ENCODE data around the gene SRGAP2C.
"Not testable (repeated sequence)": the region's sequence is repeated elsewhere in the genome, so short reads cannot be mapped to it uniquely, and the experiment has no call there.

Gene SRGAP2C

GRCh38 chr1:121226295-121226904 is 41.6 kb downstream of the SRGAP2C start:
- H3K4me3 ChIP-seq; H3K9ac ChIP-seq; H3K4me2 ChIP-seq; H3K27me3 ChIP-seq; H3K4me1 ChIP-seq; H3K36me3 ChIP-seq; H3K27ac ChIP-seq; H3K9me3 ChIP-seq (replicated peaks in 1 of 11): not testable (repeated sequence)
- peaks cover 0 to 15% (median 0%) of the 10 kb centered on the region in 11 experiments; a peak in 4 of 22 replicates for H4K20me1 ChIP-seq

GRCh38 chr1:121226925-121227324 is 42.1 kb downstream of the SRGAP2C start:
- H3K4me1 ChIP-seq; H3K36me3 ChIP-seq; H3K27ac ChIP-seq; H3K4me3 ChIP-seq; H3K27me3 ChIP-seq; H3K4me2 ChIP-seq; H3K9ac ChIP-seq; H3K9me3 ChIP-seq (replicated peaks in 1 of 11): not testable (repeated sequence)
- H4K20me1 ChIP-seq, result peaks cover 0 to 11% (median 0%) of the 10 kb centered on the region in 11 experiments; a peak in 4 of 22 replicates

- H3K4me2 ChIP-seq; H3K9me3 ChIP-seq (replicated peaks in 1 of 11); H3K9ac ChIP-seq; H3K36me3 ChIP-seq; H4K20me1 ChIP-seq; H3K4me1 ChIP-seq; H3K27me3 ChIP-seq; H3K27ac ChIP-seq; H3K4me3 ChIP-seq: not testable (repeated sequence)
Measured at GRCh38 chr1:121227544-121228330, 43.0 kb downstream of the SRGAP2C start.

- H3K9ac ChIP-seq; H3K4me3 ChIP-seq; H3K27me3 ChIP-seq; H3K27ac ChIP-seq; H3K36me3 ChIP-seq; H3K4me1 ChIP-seq; H3K9me3 ChIP-seq (replicated peaks in 1 of 11); H4K20me1 ChIP-seq; H3K4me2 ChIP-seq: not testable (repeated sequence)
Measured at GRCh38 chr1:121230636-121231035, 45.9 kb downstream of the SRGAP2C start.

- not testable (repeated sequence) for H3K4me3 ChIP-seq; H3K9ac ChIP-seq; H3K36me3 ChIP-seq; H3K27ac ChIP-seq; H3K9me3 ChIP-seq (replicated peaks in 1 of 11); H3K4me1 ChIP-seq; H3K4me2 ChIP-seq; H3K27me3 ChIP-seq
- peaks cover 0 to 12% (median 0%) of the 10 kb centered on the region in 11 experiments; a peak in 3 of 22 replicates for H4K20me1 ChIP-seq
Measured at GRCh38 chr1:121232445-121233125, 47.8 kb downstream of the SRGAP2C start.

- H3K4me2 ChIP-seq, result peak overlapping the region in 5 of 11 experiments; percentile 25 to 41 (median 34); a peak in 2 of 22 replicates
- not testable (repeated sequence) for H3K36me3 ChIP-seq; H3K9me3 ChIP-seq (replicated peaks in 1 of 11); H3K4me1 ChIP-seq; H3K9ac ChIP-seq; H3K4me3 ChIP-seq; H4K20me1 ChIP-seq; H3K27ac ChIP-seq; H3K27me3 ChIP-seq
Measured at GRCh38 chr1:121234090-121234759, 49.5 kb downstream of the SRGAP2C start.

GRCh38 chr1:121238384-121238783 is 53.6 kb downstream of the SRGAP2C start:
- not testable (repeated sequence) for H3K4me3 ChIP-seq, H3K27ac ChIP-seq

GRCh38 chr1:121243913-121244312 is 59.1 kb downstream of the SRGAP2C start:
- H3K36me3 ChIP-seq; H3K4me3 ChIP-seq; H4K20me1 ChIP-seq; H3K9me3 ChIP-seq (replicated peaks in 1 of 11); H3K4me2 ChIP-seq; H3K9ac ChIP-seq; H3K27me3 ChIP-seq; H3K27ac ChIP-seq; H3K4me1 ChIP-seq: not testable (repeated sequence)

More at GRCh38 chr1:121238384-121238783, 53.6 kb downstream of the SRGAP2C start:
- peaks cover 0 to 11% (median 0%) of the 10 kb centered on the region in 11 experiments; a peak in 3 of 22 replicates for H4K20me1 ChIP-seq
- H3K9ac ChIP-seq; H3K36me3 ChIP-seq; H3K9me3 ChIP-seq (replicated peaks in 1 of 11); H3K4me2 ChIP-seq; H3K27me3 ChIP-seq; H3K4me1 ChIP-seq: not testable (repeated sequence)

- H3K4me3 ChIP-seq; H3K27me3 ChIP-seq; H3K4me1 ChIP-seq; H3K9me3 ChIP-seq (replicated peaks in 1 of 11); H4K20me1 ChIP-seq; H3K4me2 ChIP-seq; H3K9ac ChIP-seq; H3K36me3 ChIP-seq; H3K27ac ChIP-seq: not testable (repeated sequence)
Measured at GRCh38 chr1:121246399-121246798, 61.6 kb downstream of the SRGAP2C start.

- H3K27me3 ChIP-seq; H3K9ac ChIP-seq; H3K4me3 ChIP-seq; H4K20me1 ChIP-seq; H3K36me3 ChIP-seq; H3K4me2 ChIP-seq; H3K9me3 ChIP-seq (replicated peaks in 1 of 11); H3K27ac ChIP-seq; H3K4me1 ChIP-seq: not testable (repeated sequence)
Measured at GRCh38 chr1:121252656-121253055, 67.9 kb downstream of the SRGAP2C start.

- not testable (repeated sequence) for H3K36me3 ChIP-seq; H3K4me1 ChIP-seq; H3K27ac ChIP-seq; H3K9ac ChIP-seq; H3K4me2 ChIP-seq; H4K20me1 ChIP-seq; H3K27me3 ChIP-seq; H3K4me3 ChIP-seq; H3K9me3 ChIP-seq (replicated peaks in 1 of 11)
Measured at GRCh38 chr1:121254618-121255017, 69.8 kb downstream of the SRGAP2C start.

- not testable (repeated sequence) for H3K36me3 ChIP-seq; H3K9me3 ChIP-seq (replicated peaks in 1 of 11); H3K4me3 ChIP-seq; H3K4me1 ChIP-seq; H3K27ac ChIP-seq; H3K4me2 ChIP-seq; H3K27me3 ChIP-seq; H4K20me1 ChIP-seq; H3K9ac ChIP-seq
Measured at GRCh38 chr1:121257632-121258031, 72.9 kb downstream of the SRGAP2C start.

GRCh38 chr1:121258134-121258533 is 73.4 kb downstream of the SRGAP2C start:
- H4K20me1 ChIP-seq; H3K27me3 ChIP-seq; H3K9me3 ChIP-seq (replicated peaks in 1 of 11); H3K27ac ChIP-seq; H3K4me2 ChIP-seq; H3K9ac ChIP-seq; H3K36me3 ChIP-seq; H3K4me3 ChIP-seq; H3K4me1 ChIP-seq: not testable (repeated sequence)
